ENCODE measurements around the gene OR1A2. TPM values are rescaled to one million over a fixed set of nuclear protein-coding genes. Genes with fewer than 3 reads are reported as not detected.
"Not testable (repeated sequence)": the region's sequence is repeated elsewhere in the genome, so short reads cannot be mapped to it uniquely, and the experiment has no call there.

OR1A2 gene
- total RNA-seq, 1 donor = not detected

DNA sequence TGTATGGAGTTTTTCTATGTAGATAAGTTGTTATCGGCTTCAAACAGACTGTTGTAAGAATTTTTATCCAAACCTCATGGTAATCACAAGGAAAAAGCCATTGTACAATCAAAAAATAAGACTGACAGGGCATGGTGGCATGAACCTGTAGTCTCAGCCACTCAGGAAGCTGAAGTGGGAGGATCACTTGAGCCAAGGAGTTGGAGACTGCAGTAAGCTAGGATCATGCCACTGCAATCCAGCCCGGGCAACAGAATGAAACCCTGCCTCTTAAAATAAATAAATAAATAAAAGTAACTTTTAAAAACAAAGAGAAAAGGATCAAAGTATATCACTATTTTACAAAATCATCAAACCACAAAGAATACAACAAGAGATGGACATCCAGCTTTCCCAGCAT is 24.5 kb downstream of the OR1A2 start:
- H2AFZ ChIP-seq (ENCODE audit: low read length) = no peak overlapping the region
- no peak overlapping the region for H3K27ac ChIP-seq (ENCODE audit: low read depth, low read length)
- no peak overlapping the region for H3K4me3 ChIP-seq (ENCODE audit: insufficient read depth, low read length)
- H3K27me3 ChIP-seq (ENCODE audit: insufficient read depth, low read length) = no peaks in the 10 kb centered on the region
- no peaks in the 10 kb centered on the region for H3K36me3 ChIP-seq (ENCODE audit: insufficient read depth, low read length)
- TF ChIP-seq, protein P1, sequence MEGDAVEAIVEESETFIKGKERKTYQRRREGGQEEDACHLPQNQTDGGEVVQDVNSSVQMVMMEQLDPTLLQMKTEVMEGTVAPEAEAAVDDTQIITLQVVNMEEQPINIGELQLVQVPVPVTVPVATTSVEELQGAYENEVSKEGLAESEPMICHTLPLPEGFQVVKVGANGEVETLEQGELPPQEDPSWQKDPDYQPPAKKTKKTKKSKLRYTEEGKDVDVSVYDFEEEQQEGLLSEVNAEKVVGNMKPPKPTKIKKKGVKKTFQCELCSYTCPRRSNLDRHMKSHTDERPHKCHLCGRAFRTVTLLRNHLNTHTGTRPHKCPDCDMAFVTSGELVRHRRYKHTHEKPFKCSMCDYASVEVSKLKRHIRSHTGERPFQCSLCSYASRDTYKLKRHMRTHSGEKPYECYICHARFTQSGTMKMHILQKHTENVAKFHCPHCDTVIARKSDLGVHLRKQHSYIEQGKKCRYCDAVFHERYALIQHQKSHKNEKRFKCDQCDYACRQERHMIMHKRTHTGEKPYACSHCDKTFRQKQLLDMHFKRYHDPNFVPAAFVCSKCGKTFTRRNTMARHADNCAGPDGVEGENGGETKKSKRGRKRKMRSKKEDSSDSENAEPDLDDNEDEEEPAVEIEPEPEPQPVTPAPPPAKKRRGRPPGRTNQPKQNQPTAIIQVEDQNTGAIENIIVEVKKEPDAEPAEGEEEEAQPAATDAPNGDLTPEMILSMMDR (IDR thresholded peaks at IDR 0.05; ENCODE audit: extremely low read depth, low read depth, low read length) = no peak
- no peaks in the 10 kb centered on the region for H4K20me1 ChIP-seq (ENCODE audit: insufficient read depth, low read length)
- H3K4me2 ChIP-seq (ENCODE audit: insufficient read depth, low read length) = no peak overlapping the region
- no peaks in the 10 kb centered on the region for H3K4me1 ChIP-seq (ENCODE audit: insufficient read depth, low read length)
- H3K79me2 ChIP-seq (ENCODE audit: insufficient read depth, low read length) = no peaks in the 10 kb centered on the region
- no peaks in the 10 kb centered on the region for H3K9me3 ChIP-seq (ENCODE audit: low read depth, low read length)
- DNase-seq (ENCODE audit: insufficient read length, low spot score, missing footprints) = no peak

DNA sequence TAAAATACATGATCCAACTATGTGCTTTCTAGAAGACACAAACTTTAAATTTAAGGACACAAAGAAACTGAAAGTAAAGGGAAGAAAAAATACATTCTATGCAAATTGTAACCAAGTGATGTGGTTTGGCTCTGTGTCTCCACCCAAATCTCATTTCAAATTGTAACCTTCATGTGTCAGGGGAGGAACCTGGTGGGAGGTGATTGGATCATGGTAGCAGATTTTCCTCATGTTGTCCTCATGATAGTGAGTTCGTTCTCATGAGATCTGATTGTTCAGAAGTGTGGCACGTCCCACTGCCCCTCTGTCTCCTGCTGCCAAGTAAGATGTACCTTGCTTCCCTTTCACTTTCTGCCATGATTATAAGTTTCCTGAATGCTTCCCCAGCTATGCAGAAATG is 25.2 kb downstream of the OR1A2 start:
- Histone ChIP-seq H2AFZ (ENCODE audit: low read length) (no peak overlapping the region), H3K27me3 (ENCODE audit: insufficient read depth, low read length) (no peaks in the 10 kb centered on the region), H4K20me1 (ENCODE audit: insufficient read depth, low read length) (no peaks in the 10 kb centered on the region), H3K36me3 (ENCODE audit: insufficient read depth, low read length) (no peaks in the 10 kb centered on the region), H3K79me2 (ENCODE audit: insufficient read depth, low read length) (no peaks in the 10 kb centered on the region), H3K27ac (ENCODE audit: low read depth, low read length) (no peak overlapping the region), H3K4me3 (ENCODE audit: insufficient read depth, low read length) (no peak overlapping the region), H3K9me3 (ENCODE audit: low read depth, low read length) (no peaks in the 10 kb centered on the region), H3K4me1 (ENCODE audit: insufficient read depth, low read length) (no peaks in the 10 kb centered on the region), H3K4me2 (ENCODE audit: insufficient read depth, low read length) (no peak overlapping the region)
- DNase-seq (ENCODE audit: insufficient read length, low spot score, missing footprints) = no peak
- TF ChIP-seq, protein P1 (IDR thresholded peaks at IDR 0.05; ENCODE audit: extremely low read depth, low read depth, low read length) = no peak

DNA sequence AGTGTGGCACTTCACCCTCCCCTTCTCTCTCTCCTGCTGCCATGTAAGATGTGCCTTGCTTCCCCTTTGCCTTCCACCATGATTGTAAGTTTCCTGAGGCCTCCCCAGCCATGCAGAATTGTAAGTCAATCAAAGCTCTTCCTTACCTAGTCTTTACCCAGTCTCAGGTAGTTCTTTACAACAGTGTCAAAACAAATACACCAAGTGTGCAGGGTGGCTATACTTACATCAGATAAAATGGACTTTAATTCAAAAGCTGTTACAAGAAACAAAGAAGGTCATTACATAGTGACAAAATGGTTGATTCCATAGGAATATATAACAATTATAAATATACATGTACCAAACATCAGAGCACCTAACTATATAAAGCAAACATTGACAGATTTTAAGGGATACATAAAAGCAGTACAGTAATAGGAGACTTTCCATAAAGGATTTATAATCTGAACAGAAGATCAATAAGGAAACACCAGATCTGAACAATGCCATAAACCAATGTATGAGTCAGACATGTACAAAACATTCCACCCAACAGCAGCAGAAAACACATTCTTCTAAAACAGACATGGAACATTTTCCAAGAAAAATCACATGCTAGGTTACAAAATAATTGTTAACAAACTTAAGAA is 27.5 kb downstream of the OR1A2 start:
- not testable (repeated sequence) for H3K4me1 ChIP-seq (ENCODE audit: insufficient read depth, low read length); DNase-seq (ENCODE audit: insufficient read length, low spot score, missing footprints); H3K27ac ChIP-seq (ENCODE audit: low read depth, low read length); H3K9me3 ChIP-seq (ENCODE audit: low read depth, low read length); H3K36me3 ChIP-seq (ENCODE audit: insufficient read depth, low read length); H3K79me2 ChIP-seq (ENCODE audit: insufficient read depth, low read length); H3K4me3 ChIP-seq (ENCODE audit: insufficient read depth, low read length); H3K27me3 ChIP-seq (ENCODE audit: insufficient read depth, low read length); H2AFZ ChIP-seq (ENCODE audit: low read length); H4K20me1 ChIP-seq (ENCODE audit: insufficient read depth, low read length); H3K4me2 ChIP-seq (ENCODE audit: insufficient read depth, low read length)

DNA sequence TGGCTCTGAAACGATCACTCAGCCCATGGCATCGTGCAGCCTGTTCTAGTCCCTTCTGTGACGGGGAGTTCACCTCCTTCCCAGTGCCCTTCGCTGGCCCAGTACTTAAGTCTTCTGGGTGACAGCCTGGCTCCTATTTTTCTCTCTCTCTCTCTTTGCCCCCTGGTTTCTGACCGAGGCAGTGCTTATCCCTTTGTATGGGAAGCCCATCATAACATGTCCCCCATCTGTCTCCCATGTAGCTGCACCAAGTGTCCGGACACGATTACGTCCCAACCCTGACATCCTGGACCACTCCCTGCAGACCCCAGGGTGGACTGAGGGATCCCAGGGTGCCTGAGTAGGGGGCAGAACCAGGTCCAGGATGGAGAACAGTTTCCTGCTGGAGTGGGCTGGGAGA is 35.0 kb downstream of the OR1A2 start:
- not testable (repeated sequence) for H3K27ac ChIP-seq (ENCODE audit: low read depth, low read length); H2AFZ ChIP-seq (ENCODE audit: low read length); H3K27me3 ChIP-seq (ENCODE audit: insufficient read depth, low read length); H4K20me1 ChIP-seq (ENCODE audit: insufficient read depth, low read length); H3K4me3 ChIP-seq (ENCODE audit: insufficient read depth, low read length); H3K36me3 ChIP-seq (ENCODE audit: insufficient read depth, low read length); H3K4me1 ChIP-seq (ENCODE audit: insufficient read depth, low read length); H3K9me3 ChIP-seq (ENCODE audit: low read depth, low read length); DNase-seq (ENCODE audit: insufficient read length, low spot score, missing footprints); H3K79me2 ChIP-seq (ENCODE audit: insufficient read depth, low read length); H3K4me2 ChIP-seq (ENCODE audit: insufficient read depth, low read length)

DNA sequence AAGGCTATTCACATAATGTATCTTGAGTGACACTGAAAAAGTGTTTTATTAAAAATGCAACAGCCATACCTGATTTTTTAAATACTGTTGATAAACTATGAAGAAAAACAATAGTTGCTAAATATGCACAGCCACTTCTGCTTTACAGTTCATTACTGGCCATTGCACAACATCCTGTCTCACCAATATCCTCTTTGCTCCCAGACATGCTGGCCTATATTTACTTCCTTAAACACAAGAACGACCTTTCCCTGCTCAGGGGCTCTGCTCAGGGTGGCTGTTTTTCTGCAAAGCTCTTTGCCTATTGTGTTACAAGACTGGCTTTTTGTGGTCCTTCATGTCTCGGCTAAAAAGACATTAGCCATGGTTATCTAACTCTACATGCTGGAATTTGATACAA is 41.4 kb downstream of the OR1A2 start:
- H2AFZ ChIP-seq (ENCODE audit: low read length); H3K27me3 ChIP-seq (ENCODE audit: insufficient read depth, low read length); H3K4me1 ChIP-seq (ENCODE audit: insufficient read depth, low read length); H3K27ac ChIP-seq (ENCODE audit: low read depth, low read length); H3K4me2 ChIP-seq (ENCODE audit: insufficient read depth, low read length); H3K4me3 ChIP-seq (ENCODE audit: insufficient read depth, low read length); H4K20me1 ChIP-seq (ENCODE audit: insufficient read depth, low read length); DNase-seq (ENCODE audit: insufficient read length, low spot score, missing footprints); H3K36me3 ChIP-seq (ENCODE audit: insufficient read depth, low read length); H3K9me3 ChIP-seq (ENCODE audit: low read depth, low read length); H3K79me2 ChIP-seq (ENCODE audit: insufficient read depth, low read length): not testable (repeated sequence)

DNA sequence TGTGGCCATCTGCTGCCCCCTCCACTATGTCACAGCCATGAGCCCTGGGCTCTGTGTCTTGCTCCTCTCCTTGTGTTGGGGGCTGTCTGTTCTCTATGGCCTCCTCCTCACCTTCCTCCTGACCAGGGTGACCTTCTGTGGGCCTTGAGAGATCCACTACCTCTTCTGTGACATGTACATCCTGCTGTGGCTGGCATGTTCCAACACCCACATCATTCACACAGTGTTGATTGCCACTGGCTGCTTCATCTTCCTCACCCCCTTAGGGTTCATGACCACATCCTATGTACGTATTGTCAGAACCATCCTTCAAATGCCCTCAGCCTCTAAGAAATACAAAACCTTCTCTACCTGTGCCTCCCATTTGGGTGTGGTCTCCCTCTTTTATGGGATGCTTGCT is 43.7 kb downstream of the OR1A2 start:
- not testable (repeated sequence) for H3K79me2 ChIP-seq (ENCODE audit: insufficient read depth, low read length); H3K27ac ChIP-seq (ENCODE audit: low read depth, low read length); H3K4me1 ChIP-seq (ENCODE audit: insufficient read depth, low read length); DNase-seq (ENCODE audit: insufficient read length, low spot score, missing footprints); H3K36me3 ChIP-seq (ENCODE audit: insufficient read depth, low read length); H3K27me3 ChIP-seq (ENCODE audit: insufficient read depth, low read length); H2AFZ ChIP-seq (ENCODE audit: low read length); H4K20me1 ChIP-seq (ENCODE audit: insufficient read depth, low read length); H3K4me3 ChIP-seq (ENCODE audit: insufficient read depth, low read length); H3K9me3 ChIP-seq (ENCODE audit: low read depth, low read length); H3K4me2 ChIP-seq (ENCODE audit: insufficient read depth, low read length)

DNA sequence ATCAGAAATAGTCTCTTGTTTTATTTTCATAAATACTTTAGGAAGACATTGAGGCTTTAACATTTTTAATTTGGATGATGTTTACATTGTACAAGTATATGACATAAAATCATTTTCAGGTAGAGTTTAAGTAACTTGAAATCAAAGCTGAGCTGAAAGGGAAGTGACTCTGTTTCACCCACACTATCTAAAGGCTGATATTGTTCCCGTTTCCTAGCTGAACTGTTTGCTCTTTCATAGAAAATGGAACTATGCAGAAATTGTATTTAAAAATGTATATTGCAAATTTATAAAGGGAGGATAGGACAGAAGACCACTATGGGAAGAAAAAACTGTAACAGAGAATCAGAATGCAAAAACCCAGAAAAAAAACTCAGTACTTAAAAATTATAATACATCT is 47.5 kb downstream of the OR1A2 start:
- not testable (repeated sequence) for DNase-seq (ENCODE audit: insufficient read length, low spot score, missing footprints); H2AFZ ChIP-seq (ENCODE audit: low read length); H3K4me3 ChIP-seq (ENCODE audit: insufficient read depth, low read length); H3K79me2 ChIP-seq (ENCODE audit: insufficient read depth, low read length); H3K9me3 ChIP-seq (ENCODE audit: low read depth, low read length); H3K4me1 ChIP-seq (ENCODE audit: insufficient read depth, low read length); H3K27ac ChIP-seq (ENCODE audit: low read depth, low read length); H4K20me1 ChIP-seq (ENCODE audit: insufficient read depth, low read length); H3K36me3 ChIP-seq (ENCODE audit: insufficient read depth, low read length); H3K4me2 ChIP-seq (ENCODE audit: insufficient read depth, low read length); H3K27me3 ChIP-seq (ENCODE audit: insufficient read depth, low read length)
